Sigmoid colon (tissue), 7 donors: ENCODE data around the gene SLC7A6OS. TPM values are rescaled to one million over a fixed set of nuclear protein-coding genes. Genes with fewer than 3 reads are reported as not detected.

Experiments used
- DNase-seq: peaks from one replicate; pipeline ENCODE4 v3.0.0-alpha.2; 2019
- H3K27ac ChIP-seq, 4 donors: fragments of 200-600 bp; sonication (generic); one replicate each; pipeline ENCODE4 v1.5.1; 2016 to 2019; ENCODE audit warnings: mild to moderate bottlenecking in 1 of 4
- H3K27me3 ChIP-seq, 3 donors: fragments of 200-600 bp; sonication (generic); one replicate each; pipeline ENCODE4 v1.5.1; 2019; ENCODE audit warnings: mild to moderate bottlenecking in 1 of 3
- H3K36me3 ChIP-seq, 4 donors: fragments of 200-600 bp; sonication (generic); one replicate each; pipeline ENCODE4 v1.5.1; 2016 to 2019
- H3K4me1 ChIP-seq, 4 donors: fragments of 200-600 bp; sonication (generic); one replicate each; pipeline ENCODE4 v1.5.1; 2017 to 2019
- H3K4me3 ChIP-seq, 4 donors: fragments of 200-600 bp; sonication (generic); one replicate each; pipeline ENCODE4 v1.5.1; 2017 to 2019; ENCODE audit warnings: mild to moderate bottlenecking in 2 of 4, moderate library complexity in 1 of 4
- H3K9me3 ChIP-seq, 4 donors: fragments of 200-600 bp in 3 of 4; sonication (generic) in 3 of 4; one replicate each; pipeline versions ENCODE4 v1.5.1 to v1.6.1; 2013 to 2019
- CTCF ChIP-seq, 4 experiments: fragments of 450-650 bp in 3 of 4; fragments of 200-600 bp in 1 of 4; IDR thresholded peaks; one replicate each; pipeline ENCODE4 v1.5.1; 2016 to 2019; ENCODE audit warnings: antibody characterized with exemption in 4 of 4, mild to moderate bottlenecking in 3 of 4, moderate library complexity in 2 of 4
- EP300 ChIP-seq, 4 donors: sonication (generic); formaldehyde crosslinking; IDR thresholded peaks; one replicate each; pipeline ENCODE4 v1.6.1; 2017; ENCODE audit warnings: antibody characterized with exemption in 4 of 4
- POLR2A ChIP-seq, 2 donors: fragments of 450-650 bp; IDR thresholded peaks; one replicate each; pipeline ENCODE4 v1.6.1; 2016; ENCODE audit warnings: antibody characterized with exemption in 2 of 2, mild to moderate bottlenecking in 2 of 2, moderate library complexity in 2 of 2
- POLR2AphosphoS5 ChIP-seq, 4 donors: sonication (generic); formaldehyde crosslinking; IDR thresholded peaks; one replicate each; pipeline ENCODE4 v1.6.1; 2017; ENCODE audit warnings: antibody characterized with exemption in 4 of 4
- WGBS, 2 donors: extraction: QIAGEN DNeasy Blood & Tissue Kit; methylation state at CpG; one replicate each; pipeline ENCODE4 v1.1.7; 2013; 5-methylcytosine and 5-hydroxymethylcytosine counted together
- intact Hi-C: fragments of 100-400 bp; cut with DNase I; formaldehyde crosslinking; loops from one replicate; pipeline ENCODE4 v1.15.1; 2023
- polyA plus RNA-seq, 3 donors: library from polyadenylated mRNA; stranded (reverse); fragments of 200-250 nt; gene quantifications; one replicate each; pipeline ENCODE4 v1.2.3, GENCODE V29; 2013
- total RNA-seq, 4 donors: library from RNA; depleted of rRNA; stranded (reverse); fragments of >200 nt; gene quantifications; one replicate each; pipeline ENCODE4 v1.1.0, GENCODE V29; 2016
- donor health status: healthy with polysubstance abuse.
- donor health status: Bipolar disorder and iron deficiency.
- donor health status: healthy.

Gene SLC7A6OS
- total and polyA plus RNA-seq, 7 donors = 4.8 to 20.8 (median 10.0) TPM

- H3K27me3 ChIP-seq = no peaks in the 10 kb centered on the region
- H3K27ac ChIP-seq = no peak overlapping the region
- H3K9me3 ChIP-seq = no peaks in the 10 kb centered on the region
- TF ChIP-seq POLR2AphosphoS5 (IDR thresholded peaks at IDR 0.05) (peak in 2 of 4 donors; percentile 39 to 86), POLR2A (IDR thresholded peaks at IDR 0.05) (no peak)
- no peaks in the 10 kb centered on the region for H3K4me1 ChIP-seq
- peaks cover 25 to 100% (median 60%) of the 10 kb centered on the region in 4 donors for H3K36me3 ChIP-seq
- 94 to 95% methylated on average over 10 of the region's 10 CpGs for WGBS, 2 donors
- DNase-seq = no peak
- intact Hi-C loops = no loop called here
- H3K4me3 ChIP-seq = no peak overlapping the region
Measured at GRCh38 chr16:68349838-68350410, 39.2 kb upstream of the SLC7A6OS start.

GRCh38 chr16:68348639-68349445 is 38.1 kb upstream of the SLC7A6OS start:
- Histone ChIP-seq H3K36me3 (peaks cover 25 to 95% (median 51%) of the 10 kb centered on the region in 4 donors), H3K27me3 (no peaks in the 10 kb centered on the region), H3K9me3 (no peaks in the 10 kb centered on the region), H3K4me1 (no peaks in the 10 kb centered on the region), H3K27ac (no peak overlapping the region), H3K4me3 (no peak overlapping the region)
- intact Hi-C loops = no loop called here
- 95 to 96% methylated on average over 27 of the region's 27 CpGs for WGBS, 2 donors
- no peak for DNase-seq
- TF ChIP-seq POLR2A (IDR thresholded peaks at IDR 0.05) (no peak), EP300 (IDR thresholded peaks at IDR 0.05) (no peak), POLR2AphosphoS5 (IDR thresholded peaks at IDR 0.05) (no peak), CTCF (IDR thresholded peaks at IDR 0.05) (no peak)

GRCh38 chr16:68347605-68348004 is 36.9 kb upstream of the SLC7A6OS start:
- TF ChIP-seq POLR2AphosphoS5 (IDR thresholded peaks at IDR 0.05) (no peak), CTCF (IDR thresholded peaks at IDR 0.05) (no peak), EP300 (IDR thresholded peaks at IDR 0.05) (no peak), POLR2A (IDR thresholded peaks at IDR 0.05) (no peak)
- H3K36me3 ChIP-seq = peaks cover 25 to 95% (median 44%) of the 10 kb centered on the region in 4 donors
- H3K4me3 ChIP-seq = no peak overlapping the region
- H3K27ac ChIP-seq = no peak overlapping the region
- no peaks in the 10 kb centered on the region for H3K4me1 ChIP-seq
- intact Hi-C loops = no loop called here
- H3K27me3 ChIP-seq = no peaks in the 10 kb centered on the region
- DNase-seq = no peak
- no peaks in the 10 kb centered on the region for H3K9me3 ChIP-seq
- WGBS, 2 donors = 80 to 91% methylated on average over 4 of the region's 4 CpGs

DNA sequence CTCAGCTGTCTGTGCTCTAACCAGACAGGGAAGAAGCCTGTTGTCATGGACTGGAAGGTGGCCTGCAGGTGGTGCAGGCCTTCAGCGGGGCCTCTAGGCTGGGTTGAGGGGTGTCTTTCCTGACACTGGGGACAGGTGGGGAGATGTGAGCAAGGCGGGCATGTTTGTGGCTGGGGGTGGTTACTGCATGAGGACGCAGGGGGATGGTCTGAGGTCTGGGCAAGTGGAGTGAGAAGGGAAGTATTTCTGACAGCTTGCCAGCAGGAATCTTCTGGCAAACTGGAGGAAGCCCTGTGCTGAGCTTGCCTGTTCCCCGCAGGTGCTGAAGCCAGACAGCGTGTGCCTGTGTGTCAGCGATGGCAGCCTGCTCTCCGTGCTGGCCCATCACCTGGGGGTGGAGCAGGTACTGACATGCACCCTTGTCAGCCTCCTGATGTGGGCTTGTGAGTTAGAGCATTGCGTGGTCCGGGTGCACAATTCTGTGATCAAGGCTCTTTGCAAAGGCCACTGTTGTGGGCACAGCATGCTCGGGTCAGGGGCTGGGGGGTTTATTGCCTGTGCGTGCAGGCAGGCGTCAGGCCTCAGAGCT is 36.2 kb upstream of the SLC7A6OS start:
- no peak for DNase-seq
- TF ChIP-seq POLR2AphosphoS5 (IDR thresholded peaks at IDR 0.05) (no peak), POLR2A (IDR thresholded peaks at IDR 0.05) (no peak), CTCF (IDR thresholded peaks at IDR 0.05) (no peak), EP300 (IDR thresholded peaks at IDR 0.05) (no peak)
- Histone ChIP-seq H3K4me1 (no peaks in the 10 kb centered on the region), H3K27ac (no peak overlapping the region), H3K4me3 (no peak overlapping the region), H3K36me3 (peaks cover 21 to 95% (median 43%) of the 10 kb centered on the region in 4 donors), H3K9me3 (no peaks in the 10 kb centered on the region), H3K27me3 (no peaks in the 10 kb centered on the region)
- 82 to 94% methylated on average over 12 of the region's 12 CpGs for WGBS, 2 donors
- intact Hi-C loops = no loop called here

DNA sequence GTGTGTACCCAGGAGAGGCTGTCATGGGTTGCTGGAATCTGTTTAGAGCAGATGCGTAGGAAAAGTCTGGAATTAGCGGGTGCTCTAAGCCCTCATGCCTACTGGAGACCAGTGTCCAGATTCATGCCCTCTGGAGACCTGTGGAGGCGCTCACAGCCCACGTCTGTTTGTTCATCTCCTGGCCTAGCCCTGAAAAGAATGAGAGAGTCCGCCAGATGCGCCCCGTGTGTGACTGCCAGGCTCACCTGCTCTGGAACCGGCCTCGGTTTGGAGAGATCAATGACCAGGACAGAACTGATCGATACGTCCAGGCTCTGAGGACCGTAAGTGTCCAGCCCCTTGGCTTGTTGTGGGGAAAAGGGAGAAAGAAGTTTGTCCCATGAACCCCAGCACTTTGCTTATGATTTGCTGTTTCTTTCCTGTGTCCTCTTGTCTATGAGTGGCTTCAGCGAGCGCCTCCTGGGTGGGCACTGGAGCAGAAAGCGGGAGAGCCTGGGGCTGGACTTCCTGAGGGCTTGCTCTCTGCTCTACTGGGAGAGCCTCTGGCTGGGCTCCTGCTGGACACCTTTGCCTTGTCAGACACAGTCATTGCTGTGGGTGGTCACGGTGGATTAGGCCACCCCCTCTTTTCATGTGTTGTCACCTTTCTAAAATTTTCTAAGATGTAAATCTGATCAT is 35.4 kb upstream of the SLC7A6OS start:
- H3K9me3 ChIP-seq = no peaks in the 10 kb centered on the region
- H3K27me3 ChIP-seq = no peaks in the 10 kb centered on the region
- intact Hi-C loops = no loop called here
- no peaks in the 10 kb centered on the region for H3K4me1 ChIP-seq
- WGBS, 2 donors = 96 to 97% methylated on average over 16 of the region's 16 CpGs
- no peak for DNase-seq
- TF ChIP-seq POLR2A (IDR thresholded peaks at IDR 0.05) (no peak), EP300 (IDR thresholded peaks at IDR 0.05) (no peak), POLR2AphosphoS5 (IDR thresholded peaks at IDR 0.05) (no peak), CTCF (IDR thresholded peaks at IDR 0.05) (no peak)
- no peak overlapping the region for H3K27ac ChIP-seq
- no peak overlapping the region for H3K4me3 ChIP-seq
- peaks cover 18 to 95% (median 43%) of the 10 kb centered on the region in 4 donors for H3K36me3 ChIP-seq
